GM06990 (cell line): ENCODE data around the gene TLDC2.

Experiments
- DNase-seq: peaks from one replicate; pipeline ENCODE4 v3.0.0-alpha.2; 2011; ENCODE audit not compliant: insufficient read length; ENCODE audit errors: extremely low read depth
- H3K27me3 ChIP-seq: replicated peaks from 2 replicates; pipeline ENCODE4 v1.6.0; 2011; ENCODE audit warnings: low read length; ENCODE audit not compliant: control insufficient read depth, insufficient read depth
- H3K36me3 ChIP-seq: 2 replicates; pipeline ENCODE4 v1.5.1; 2011; ENCODE audit warnings: low read length; ENCODE audit not compliant: control insufficient read depth, insufficient read depth
- H3K4me3 ChIP-seq: replicated peaks from 2 replicates; pipeline ENCODE4 v1.5.1; 2011; ENCODE audit warnings: low read depth, mild to moderate bottlenecking, control low read depth, low read length
- TF ChIP-seq, protein P1 (sequence below): IDR thresholded peaks from 2 replicates; pipeline ENCODE4 v1.5.1; 2011; ENCODE audit warnings: low read length, control low read depth, mild to moderate bottlenecking, inconsistent platforms; ENCODE audit not compliant: insufficient read depth, poor library complexity, severe bottlenecking

TLDC2 gene

GRCh38 chr20:36881331-36881730 lies 5.4 kb downstream of the TLDC2 start:
- no peak overlapping the region for H3K4me3 ChIP-seq
- no peaks in the 10 kb centered on the region for H3K27me3 ChIP-seq
- H3K36me3 ChIP-seq, result no peaks in the 10 kb centered on the region
- no peak for DNase-seq
- TF ChIP-seq, protein P1, sequence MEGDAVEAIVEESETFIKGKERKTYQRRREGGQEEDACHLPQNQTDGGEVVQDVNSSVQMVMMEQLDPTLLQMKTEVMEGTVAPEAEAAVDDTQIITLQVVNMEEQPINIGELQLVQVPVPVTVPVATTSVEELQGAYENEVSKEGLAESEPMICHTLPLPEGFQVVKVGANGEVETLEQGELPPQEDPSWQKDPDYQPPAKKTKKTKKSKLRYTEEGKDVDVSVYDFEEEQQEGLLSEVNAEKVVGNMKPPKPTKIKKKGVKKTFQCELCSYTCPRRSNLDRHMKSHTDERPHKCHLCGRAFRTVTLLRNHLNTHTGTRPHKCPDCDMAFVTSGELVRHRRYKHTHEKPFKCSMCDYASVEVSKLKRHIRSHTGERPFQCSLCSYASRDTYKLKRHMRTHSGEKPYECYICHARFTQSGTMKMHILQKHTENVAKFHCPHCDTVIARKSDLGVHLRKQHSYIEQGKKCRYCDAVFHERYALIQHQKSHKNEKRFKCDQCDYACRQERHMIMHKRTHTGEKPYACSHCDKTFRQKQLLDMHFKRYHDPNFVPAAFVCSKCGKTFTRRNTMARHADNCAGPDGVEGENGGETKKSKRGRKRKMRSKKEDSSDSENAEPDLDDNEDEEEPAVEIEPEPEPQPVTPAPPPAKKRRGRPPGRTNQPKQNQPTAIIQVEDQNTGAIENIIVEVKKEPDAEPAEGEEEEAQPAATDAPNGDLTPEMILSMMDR, result no peak

DNA sequence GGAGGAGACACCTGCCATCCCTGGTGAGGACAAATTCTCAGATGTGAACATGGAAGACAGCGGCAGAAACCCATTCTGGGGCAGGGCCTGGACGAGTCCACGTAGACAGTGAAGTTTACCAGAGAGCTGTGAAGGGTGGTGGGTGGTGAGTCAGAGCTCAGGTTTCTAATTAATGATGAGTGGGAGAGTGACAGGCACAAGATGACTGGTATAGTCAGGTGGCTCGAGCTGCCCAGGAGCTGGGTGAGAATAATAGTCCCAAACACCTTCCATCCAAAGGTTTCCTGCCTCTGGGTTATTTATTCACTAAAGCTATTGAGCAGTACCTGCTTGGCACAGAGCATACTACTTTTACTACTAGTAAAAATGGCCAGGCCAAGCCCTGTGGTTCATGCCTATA lies 6.0 kb downstream of the TLDC2 start:
- no peaks in the 10 kb centered on the region for H3K27me3 ChIP-seq
- DNase-seq, result no peak
- H3K36me3 ChIP-seq, result no peaks in the 10 kb centered on the region
- no peak overlapping the region for H3K4me3 ChIP-seq
- TF ChIP-seq, protein P1, result no peak

- no peak for DNase-seq
- Histone ChIP-seq H3K36me3 (peaks cover under 1% of the 10 kb centered on the region; the same call in 1 of the 2 replicates), H3K4me3 (no peak overlapping the region), H3K27me3 (no peaks in the 10 kb centered on the region)
- TF ChIP-seq, protein P1, result no peak
Measured at GRCh38 chr20:36883977-36884535, 8.1 kb downstream of the TLDC2 start.

DNA sequence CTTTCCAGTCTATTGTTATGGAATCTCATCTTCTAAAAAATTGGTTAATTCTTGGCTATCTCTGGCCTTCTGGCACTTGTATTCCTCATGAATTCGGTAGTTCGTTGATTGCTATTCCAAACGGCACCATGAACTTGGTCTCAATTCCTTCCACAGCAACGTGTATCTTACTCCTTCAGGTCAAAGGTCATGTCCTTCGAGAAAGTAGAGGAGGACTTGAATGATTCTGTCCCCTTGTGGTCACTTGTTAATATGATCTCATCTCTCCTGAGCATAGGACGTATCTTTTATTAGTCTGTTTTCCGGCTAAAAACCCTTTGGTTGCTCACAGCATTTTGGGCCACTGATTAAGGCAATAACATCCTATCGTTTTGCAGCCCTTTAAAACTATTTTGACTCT lies 9.4 kb downstream of the TLDC2 start:
- no peak for DNase-seq
- Histone ChIP-seq H3K27me3 (no peaks in the 10 kb centered on the region), H3K4me3 (no peak overlapping the region), H3K36me3 (peaks cover 3% of the 10 kb centered on the region; the same call in 1 of the 2 replicates)
- TF ChIP-seq, protein P1, result no peak

DNA sequence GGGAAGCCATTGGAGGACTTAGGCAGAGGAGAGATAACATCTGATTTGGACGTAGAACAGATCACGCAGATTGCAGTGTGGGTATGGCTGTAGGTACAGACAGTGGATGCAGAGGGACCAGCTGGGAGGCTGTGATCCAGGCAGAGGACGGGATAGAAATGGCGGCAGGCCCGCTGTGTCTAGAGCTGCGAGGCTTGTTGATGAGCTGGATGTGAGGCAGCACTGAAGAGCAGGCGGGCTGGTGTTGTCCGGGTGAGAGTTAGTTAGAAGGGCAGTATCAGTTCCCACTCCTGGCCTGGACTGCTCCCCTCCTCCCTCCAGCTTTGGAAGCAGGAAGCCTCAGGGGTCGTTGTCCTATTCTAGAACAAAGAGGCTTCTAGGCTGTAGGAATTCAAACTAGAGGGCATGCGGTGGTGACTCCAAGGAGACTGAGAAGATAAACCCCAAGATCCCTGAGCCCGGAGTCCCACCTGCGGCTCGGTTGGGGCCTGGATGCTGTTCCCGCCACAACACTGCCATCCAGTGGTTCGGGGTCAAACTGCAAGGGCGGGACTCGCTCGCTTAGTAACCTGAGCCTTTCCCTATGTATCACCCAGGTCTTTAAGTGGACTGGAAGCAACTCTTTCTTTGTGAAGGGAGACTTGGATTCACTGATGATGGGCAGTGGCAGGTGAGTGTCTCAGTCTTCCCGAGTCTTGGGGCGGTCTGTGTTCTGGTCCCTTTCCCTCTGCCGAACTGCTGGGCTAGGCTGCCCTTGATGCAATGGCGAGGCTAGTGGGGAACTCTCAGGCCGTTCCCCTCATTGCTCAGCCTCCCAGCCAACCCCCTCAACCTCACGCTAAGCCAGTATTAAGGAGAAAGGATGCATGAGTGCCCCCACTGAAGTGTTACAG lies 11.2 kb downstream of the TLDC2 start:
- H3K4me3 ChIP-seq, result no peak overlapping the region
- no peaks in the 10 kb centered on the region for H3K27me3 ChIP-seq
- TF ChIP-seq, protein P1, result peak; percentile 98
- H3K36me3 ChIP-seq, result peaks cover 7% of the 10 kb centered on the region
- peak; percentile 77 for DNase-seq

DNA sequence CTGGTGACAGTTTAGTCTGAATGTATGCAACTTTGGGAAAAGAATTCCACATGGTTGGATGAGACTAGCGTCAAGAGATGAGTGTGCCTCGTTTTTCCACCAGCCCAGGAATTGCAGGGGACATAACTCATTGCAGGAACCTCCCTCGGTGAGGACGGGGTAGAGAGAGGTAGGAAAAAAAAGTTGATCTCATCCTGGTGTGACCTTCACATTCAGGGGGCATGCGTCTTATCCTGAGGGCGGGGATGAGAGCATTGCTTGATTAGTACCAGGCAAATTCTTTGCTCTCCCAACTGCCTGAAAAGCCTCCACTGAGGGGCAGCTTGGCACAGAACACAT lies 11.8 kb downstream of the TLDC2 start:
- no peak for DNase-seq
- Histone ChIP-seq H3K27me3 (no peaks in the 10 kb centered on the region), H3K4me3 (no peak overlapping the region), H3K36me3 (peaks cover 7% of the 10 kb centered on the region)
- TF ChIP-seq, protein P1, result no peak
